Measurements from ENCODE around the gene PBX3. TPM values are rescaled to one million over a fixed set of nuclear protein-coding genes. Genes with fewer than 3 reads are reported as not detected.

The PBX3 gene
- total RNA-seq, 1 experiment from 2014 or later = 7.7 TPM

- Histone ChIP-seq H3K4me3 (ENCODE audit: low read depth, low read length) (no peak overlapping the region), H3K27me3 (replicated peaks; ENCODE audit: control insufficient read depth, insufficient read depth, low read length) (no peaks in the 10 kb centered on the region), H3K9me3 (no peaks in the 10 kb centered on the region), H3K36me3 (ENCODE audit: control insufficient read depth, insufficient read depth, low read length) (no peaks in the 10 kb centered on the region), H3K4me1 (no peaks in the 10 kb centered on the region)
- ChIA-PET CTCF (no interaction called here), POLR2A (no interaction called here)
- intact Hi-C loops (cut with micrococcal nuclease; ENCODE audit: unreplicated experiment) = no loop called here
- no peak for TF ChIP-seq CTCF (IDR thresholded peaks at IDR 0.05; ENCODE audit: insufficient read depth in 1 of 2, low read depth in 1 of 2, low read length in 1 of 2, severe bottlenecking in 1 of 2, unreplicated experiment in 1 of 2)
- BruUV-seq (replicated peaks) = no TSS peak
- no peak for DNase-seq
- H3K27ac Mint-ChIP-seq (ENCODE audit: unreplicated experiment) = no peak overlapping the region
- no peaks in the 10 kb centered on the region for H3K9me3 Mint-ChIP-seq (ENCODE audit: unreplicated experiment)
- H3K36me3 Mint-ChIP-seq (ENCODE audit: insufficient read depth, unreplicated experiment) = no peaks in the 10 kb centered on the region
- no peaks in the 10 kb centered on the region for H3K4me1 Mint-ChIP-seq (ENCODE audit: low read depth, unreplicated experiment)
- H3K4me3 Mint-ChIP-seq (ENCODE audit: unreplicated experiment) = no peak overlapping the region
- no peaks in the 10 kb centered on the region for H3K27me3 Mint-ChIP-seq (ENCODE audit: insufficient read depth, unreplicated experiment)
Measured at GRCh38 chr9:125829743-125830142, 82.6 kb downstream of the PBX3 start.

DNA sequence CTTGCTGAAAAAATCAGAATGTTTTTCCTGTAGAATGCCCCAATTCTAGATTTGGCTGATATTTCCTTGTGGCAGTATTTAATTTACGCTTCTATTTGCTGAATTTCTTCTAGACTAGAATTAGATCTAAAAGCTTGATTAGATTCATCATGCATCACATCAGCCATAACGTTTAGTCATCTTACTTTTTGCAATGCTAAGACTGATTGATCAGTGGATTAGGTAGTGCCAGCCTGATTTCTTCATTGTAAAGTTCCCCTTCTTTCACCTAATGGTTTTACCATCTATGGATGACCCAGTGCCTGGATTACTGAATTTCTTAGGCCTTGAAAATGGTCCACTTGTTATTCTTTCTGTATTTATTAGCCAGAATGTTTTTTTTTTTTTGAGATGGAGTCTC is 83.9 kb downstream of the PBX3 start:
- Histone ChIP-seq H3K36me3 (ENCODE audit: control insufficient read depth, insufficient read depth, low read length) (no peaks in the 10 kb centered on the region), H3K9me3 (no peaks in the 10 kb centered on the region), H3K4me3 (ENCODE audit: low read depth, low read length) (no peak overlapping the region), H3K27me3 (replicated peaks; ENCODE audit: control insufficient read depth, insufficient read depth, low read length) (no peaks in the 10 kb centered on the region), H3K4me1 (no peaks in the 10 kb centered on the region)
- intact Hi-C loops (cut with micrococcal nuclease; ENCODE audit: unreplicated experiment) = no loop called here
- ChIA-PET CTCF (no interaction called here), POLR2A (no interaction called here)
- no peaks in the 10 kb centered on the region for H3K9me3 Mint-ChIP-seq (ENCODE audit: unreplicated experiment)
- no peaks in the 10 kb centered on the region for H3K4me1 Mint-ChIP-seq (ENCODE audit: low read depth, unreplicated experiment)
- no peak overlapping the region for H3K4me3 Mint-ChIP-seq (ENCODE audit: unreplicated experiment)
- H3K27me3 Mint-ChIP-seq (ENCODE audit: insufficient read depth, unreplicated experiment) = no peaks in the 10 kb centered on the region
- TF ChIP-seq CTCF (IDR thresholded peaks at IDR 0.05; ENCODE audit: insufficient read depth in 1 of 2, low read depth in 1 of 2, low read length in 1 of 2, severe bottlenecking in 1 of 2, unreplicated experiment in 1 of 2) = no peak
- H3K36me3 Mint-ChIP-seq (ENCODE audit: insufficient read depth, unreplicated experiment) = no peaks in the 10 kb centered on the region
- BruUV-seq (replicated peaks) = no TSS peak
- no peak for DNase-seq
- no peak overlapping the region for H3K27ac Mint-ChIP-seq (ENCODE audit: unreplicated experiment)

- ChIA-PET CTCF (no interaction called here), POLR2A (no interaction called here)
- Histone ChIP-seq H3K9me3 (no peaks in the 10 kb centered on the region), H3K27me3 (replicated peaks; ENCODE audit: control insufficient read depth, insufficient read depth, low read length) (no peaks in the 10 kb centered on the region), H3K4me3 (ENCODE audit: low read depth, low read length) (no peak overlapping the region), H3K4me1 (no peaks in the 10 kb centered on the region), H3K36me3 (ENCODE audit: control insufficient read depth, insufficient read depth, low read length) (no peaks in the 10 kb centered on the region)
- no peaks in the 10 kb centered on the region for H3K36me3 Mint-ChIP-seq (ENCODE audit: insufficient read depth, unreplicated experiment)
- H3K4me1 Mint-ChIP-seq (ENCODE audit: low read depth, unreplicated experiment) = no peaks in the 10 kb centered on the region
- no peak overlapping the region for H3K4me3 Mint-ChIP-seq (ENCODE audit: unreplicated experiment)
- no peak overlapping the region for H3K27ac Mint-ChIP-seq (ENCODE audit: unreplicated experiment)
- intact Hi-C loops (cut with micrococcal nuclease; ENCODE audit: unreplicated experiment) = no loop called here
- H3K9me3 Mint-ChIP-seq (ENCODE audit: unreplicated experiment) = no peaks in the 10 kb centered on the region
- DNase-seq = no peak
- no peaks in the 10 kb centered on the region for H3K27me3 Mint-ChIP-seq (ENCODE audit: insufficient read depth, unreplicated experiment)
- no peak for TF ChIP-seq CTCF (IDR thresholded peaks at IDR 0.05; ENCODE audit: insufficient read depth in 1 of 2, low read depth in 1 of 2, low read length in 1 of 2, severe bottlenecking in 1 of 2, unreplicated experiment in 1 of 2)
- BruUV-seq (replicated peaks) = no TSS peak
Measured at GRCh38 chr9:125831616-125832015, 84.4 kb downstream of the PBX3 start.

All from Caco-2 (cell line).